GM12878 (cell line): Measurements from ENCODE around the gene DDX56. TPM values are rescaled to one million over a fixed set of nuclear protein-coding genes. Genes with fewer than 3 reads are reported as not detected.
A peak's percentile ranks its signal among the peaks of the same experiment; 100 is the strongest.
"Not testable (repeated sequence)": the region's sequence is repeated elsewhere in the genome, so short reads cannot be mapped to it uniquely, and the experiment has no call there.

ENCODE experiments used
- ATAC-seq: fragments of 200-7000 bp; cut with Tn5 transposase; 3 replicates; pipeline ENCODE4 v1.9.1; 2020; ENCODE audit warnings: mild to moderate bottlenecking, moderate library complexity
- BruUV-seq: library from RNA; stranded (reverse); fragments of 400-500 nt; replicated peaks from 2 replicates; lab custom pipeline; 2021; lab: Mats Ljungman, UMichigan
- CTCF ChIA-PET: fragments of 300-600 bp; sonication (Branson Sonifier 250); formaldehyde crosslinking; extraction: SDS; loops from one replicate; lab custom pipeline; 2021; ENCODE audit warnings: inconsistent platforms; lab: Yijun Ruan, JAX
- POLR2A ChIA-PET: fragments of 350-600 bp; formaldehyde crosslinking; extraction: SDS; loops from one replicate; lab custom pipeline; 2021; ENCODE audit warnings: inconsistent platforms; lab: Charles Lee
- RAD21 ChIA-PET: fragments of 300-600 bp; sonication (Branson Sonifier 250); formaldehyde crosslinking; loops from one replicate; lab custom pipeline; 2023; ENCODE audit warnings: antibody characterized with exemption; ENCODE audit not compliant: unreplicated experiment; lab: Charles Lee
- SMC1A ChIA-PET: fragments of 300-600 bp; sonication (Branson Sonifier 250); formaldehyde crosslinking; loops from one replicate; lab custom pipeline; 2023; ENCODE audit not compliant: unreplicated experiment, uncharacterized antibody; lab: Charles Lee
- DNase-seq: peaks from one replicate; pipeline ENCODE4 v3.0.0-alpha.2; 2011; ENCODE audit warnings: low read depth, low spot score
- FAIRE-seq: peaks from 3 replicates; lab custom pipeline; 2011; peaks lifted over from hg19 to GRCh38; lab: Jason Lieb, UNC
- H2AFZ ChIP-seq: 2 replicates; pipeline ENCODE4 v1.6.0; 2011; ENCODE audit warnings: low read depth, low read length, control low read depth; ENCODE audit not compliant: control insufficient read depth
- H3K27ac ChIP-seq: 2 replicates; pipeline ENCODE4 v1.5.1; 2011; ENCODE audit warnings: control low read depth; ENCODE audit not compliant: control insufficient read depth, insufficient read depth
- H3K27me3 ChIP-seq, 2 experiments: replicated peaks in 1 of 2; 2 replicates each; pipeline versions ENCODE4 v1.6.0 to v1.6.1; 2011; ENCODE audit warnings: low read length in 1 of 2; ENCODE audit not compliant: control insufficient read depth in 2 of 2, insufficient read depth in 2 of 2
- H3K36me3 ChIP-seq, 2 experiments: 2 replicates each; pipeline ENCODE4 v1.5.1; 2011; ENCODE audit warnings: low read length in 1 of 2; ENCODE audit not compliant: control insufficient read depth in 2 of 2, insufficient read depth in 2 of 2
- H3K4me1 ChIP-seq: 2 replicates; pipeline ENCODE4 v1.6.1; 2011; ENCODE audit warnings: mild to moderate bottlenecking, low read length, moderate library complexity, mixed read lengths; ENCODE audit not compliant: control insufficient read depth, insufficient read depth
- H3K4me2 ChIP-seq: 2 replicates; pipeline ENCODE4 v1.6.0; 2011; ENCODE audit warnings: control low read depth; ENCODE audit not compliant: control insufficient read depth, insufficient read depth
- H3K4me3 ChIP-seq: fragments of 200-600 bp; sonication (generic); 2 replicates; pipeline ENCODE4 v1.5.1; 2016
- H3K79me2 ChIP-seq: 2 replicates; pipeline ENCODE4 v1.6.0; 2011; ENCODE audit warnings: low read length; ENCODE audit not compliant: control insufficient read depth, insufficient read depth
- H3K9ac ChIP-seq: 2 replicates; pipeline ENCODE4 v1.8.0; 2011; ENCODE audit warnings: low read length, control low read depth, mixed read lengths; ENCODE audit not compliant: control insufficient read depth, insufficient read depth
- H3K9me3 ChIP-seq: replicated peaks from 3 replicates; pipeline ENCODE4 v1.5.1; 2011; ENCODE audit warnings: mild to moderate bottlenecking, low read length; ENCODE audit not compliant: control insufficient read depth, insufficient read depth
- H4K20me1 ChIP-seq: 2 replicates; pipeline ENCODE4 v1.6.0; 2011; ENCODE audit not compliant: control insufficient read depth, insufficient read depth
- IKZF2 ChIP-seq, 2 experiments: fragments of 450-650 bp; IDR thresholded peaks; 2 replicates each; pipeline ENCODE4 v1.6.1; 2017; ENCODE audit warnings: mild to moderate bottlenecking in 2 of 2, moderate library complexity in 2 of 2
- POLR2A ChIP-seq: IDR thresholded peaks from 2 replicates; pipeline ENCODE4 v1.6.1; 2011; ENCODE audit warnings: low read depth, mild to moderate bottlenecking, low read length
- POLR2AphosphoS2 ChIP-seq: IDR thresholded peaks from 2 replicates; pipeline ENCODE4 v1.6.1; 2011; ENCODE audit warnings: low read depth, mild to moderate bottlenecking, low read length, improper control_type of control experiment, moderate library complexity
- POLR2AphosphoS5 ChIP-seq: IDR thresholded peaks from 2 replicates; pipeline ENCODE4 v1.6.1; 2011; ENCODE audit warnings: mild to moderate bottlenecking, low read length, inconsistent platforms
- SIX5 ChIP-seq: IDR thresholded peaks from 2 replicates; pipeline ENCODE4 v1.6.1; 2011; ENCODE audit warnings: mild to moderate bottlenecking, low read depth, low read length, moderate library complexity; ENCODE audit not compliant: severe bottlenecking
- WGBS: methylation state at CpG from one replicate; pipeline ENCODE4 v1.1.6; 2016; ENCODE audit warnings: low lambda C conversion rate; ENCODE audit not compliant: insufficient replicate concordance, insufficient coverage; ENCODE audit errors: missing lambda C conversion rate; 5-methylcytosine and 5-hydroxymethylcytosine counted together
- in situ Hi-C: fragments of 300-500 bp; cut with MboI; formaldehyde crosslinking; loops from 9 replicates; pipeline ENCODE4 v1.14.3; 2018; ENCODE audit warnings: mixed read lengths
- intact Hi-C: fragments of 100-400 bp; cut with micrococcal nuclease; formaldehyde crosslinking; loops from one replicate; pipeline ENCODE4 v1.14.2; 2022; ENCODE audit not compliant: unreplicated experiment
- polyA plus RNA-seq, 11 experiments: library from polyadenylated mRNA; depleted of rRNA in 4 of 11; unstranded in 6 of 11; stranded (reverse) in 5 of 11; fragments of >200 nt; fragmentation: Nextera tagmentation in 4 of 11; fragmentation: Illumina TruSeq in 1 of 11; extraction: Ambion mirVana in 4 of 11; extraction: Trizol in 1 of 11; gene quantifications; 1 replicate in 1 of 11; 2 replicates in 10 of 11; pipeline versions ENCODE4 v1.2.1 to v1.2.3, GENCODE V29; 2011 to 2016; ENCODE audit warnings: inconsistent platforms in 2 of 11, missing spikeins in 2 of 11, low read depth in 1 of 11
- total RNA-seq, 4 experiments: library from RNA; depleted of rRNA in 3 of 4; stranded (reverse); fragments of >200 nt in 3 of 4; fragmentation: Illumina TruSeq in 1 of 4; extraction: Trizol in 1 of 4; gene quantifications; 2 replicates each; pipeline versions ENCODE4 v1.2.1 to v1.2.3, GENCODE V29; 2013 to 2021

The DDX56 gene
- total and polyA plus RNA-seq, 10 of the 15 experiments (the other 5 are each of a cell fraction or from before 2014, with no cell fraction given): 19.8 to 136 (median 81.3) TPM

GRCh38 chr7:44563171-44563679 is 10.5 kb downstream of the DDX56 start:
- DNase-seq: no peak
- SMC1A ChIA-PET: no interaction called here
- 90% methylated on average over 3 of the region's 3 CpGs for WGBS
- BruUV-seq: no TSS peak
- Histone ChIP-seq H3K79me2 (no peaks in the 10 kb centered on the region), H3K4me2 (no peak overlapping the region), H3K27me3 (no peaks in the 10 kb centered on the region), H3K27ac (no peak overlapping the region), H3K4me3 (no peak overlapping the region), H3K9me3 (no peaks in the 10 kb centered on the region), H3K9ac (no peak overlapping the region), H3K36me3 (peaks cover 21 to 32% of the 10 kb centered on the region in 2 experiments), H4K20me1 (peaks cover 2% of the 10 kb centered on the region; the same call in 1 of the 2 replicates), H2AFZ (no peak overlapping the region), H3K4me1 (no peaks in the 10 kb centered on the region)
- POLR2A ChIA-PET: interaction anchor here (1.1 kb wide), 1 partner anchor 10 kb away, joined by 3 read pairs; no protein-coding TSS in a partner anchor
- intact Hi-C loops (no loop called here), in situ Hi-C loops (no loop called here)
- no peak for ATAC-seq
- FAIRE-seq: no peak
- TF ChIP-seq POLR2AphosphoS5: peak; percentile 33; the same call in 1 of the 2 replicates
- no peak for TF ChIP-seq SIX5
- peak; percentile 78 for TF ChIP-seq POLR2A
- 0 out of 2 replicates have a peak, but pooled peaks have one; percentile 19 for TF ChIP-seq POLR2AphosphoS2
- TF ChIP-seq IKZF2 (IDR thresholded peaks at IDR 0.05): no peak
- CTCF ChIA-PET: interaction anchor here (3.0 to 3.4 kb wide), 2 partner anchors 15 to 215 kb away, joined by 10 to 21 read pairs; no protein-coding TSS in a partner anchor
- RAD21 ChIA-PET: no interaction called here

DNA sequence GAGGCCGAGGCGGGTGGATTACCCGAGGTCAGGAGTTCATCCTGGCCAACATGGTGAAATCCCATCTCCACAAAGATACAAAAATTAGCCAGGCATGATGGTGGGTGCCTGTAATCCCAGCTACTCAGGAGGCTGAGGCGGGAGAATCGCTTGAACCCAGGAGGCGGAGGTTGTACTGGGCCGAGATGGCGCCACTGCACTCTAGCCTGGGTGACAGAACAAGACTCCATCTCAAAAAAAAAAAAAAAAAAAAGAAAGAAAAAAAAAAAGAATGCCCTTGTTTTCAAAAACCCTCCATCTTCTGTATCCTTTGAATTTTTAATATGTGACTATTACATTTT is 11.1 kb downstream of the DDX56 start:
- CTCF ChIA-PET: not testable (repeated sequence)

More for the DNA sequence above, 11.1 kb downstream of the DDX56 start:
- RAD21 ChIA-PET, H3K4me2 ChIP-seq, H3K4me3 ChIP-seq, H3K9me3 ChIP-seq, H3K27me3 ChIP-seq, H3K9ac ChIP-seq, intact Hi-C loops, SMC1A ChIA-PET, DNase-seq, in situ Hi-C loops, BruUV-seq, H3K27ac ChIP-seq, H3K4me1 ChIP-seq, H4K20me1 ChIP-seq, H3K79me2 ChIP-seq, ATAC-seq, POLR2A ChIA-PET, H2AFZ ChIP-seq, FAIRE-seq: not testable (repeated sequence)
- peaks cover 18 to 26% of the 10 kb centered on the region in 2 experiments for H3K36me3 ChIP-seq
- WGBS: 100% methylated on average over 8 of the region's 8 CpGs
